ENCODE results near the gene TIMD4. TPM values are rescaled to one million over a fixed set of nuclear protein-coding genes. Genes with fewer than 3 reads are reported as not detected.
A peak's percentile ranks its signal among the peaks of the same experiment; 100 is the strongest.
"Not testable (repeated sequence)": the region's sequence is repeated elsewhere in the genome, so short reads cannot be mapped to it uniquely, and the experiment has no call there.

The TIMD4 gene
- total RNA-seq, 2 donors from 2014 or later: 1.2 to 7.5 TPM

DNA sequence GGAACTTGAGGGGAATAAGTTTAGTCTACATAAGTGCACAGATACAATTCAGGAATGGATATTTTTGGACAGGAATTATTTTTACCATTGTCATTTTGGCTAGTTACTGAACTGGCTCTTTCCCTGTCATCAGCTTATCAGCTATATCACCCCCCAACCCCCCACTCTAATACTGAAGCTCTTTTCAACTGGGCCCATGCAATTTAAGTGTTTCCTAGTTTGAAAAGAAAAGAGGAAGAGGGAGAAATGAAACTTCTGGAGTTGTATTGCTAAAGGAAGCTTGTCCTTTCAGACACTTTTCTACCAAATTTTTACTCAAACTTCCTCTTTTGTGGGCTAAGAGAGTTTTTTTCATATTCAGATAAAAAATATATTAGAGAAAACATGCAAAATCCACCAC is 18.5 kb upstream of the TIMD4 start:
- Histone ChIP-seq H3K4me1 (replicated peaks) (no peaks in the 10 kb centered on the region), H3K27ac (no peak overlapping the region), H3K9me3 (no peaks in the 10 kb centered on the region), H3K27me3 (replicated peaks; ENCODE audit: insufficient read depth) (no peaks in the 10 kb centered on the region), H3K4me3 (no peak overlapping the region), H3K36me3 (no peaks in the 10 kb centered on the region)
- intact Hi-C loops (cut with DNase I): no loop called here
- no peak for DNase-seq (ENCODE audit: low spot score)
- TF ChIP-seq POLR2AphosphoS5 (IDR thresholded peaks at IDR 0.05): no peak
- TF ChIP-seq, protein P1, sequence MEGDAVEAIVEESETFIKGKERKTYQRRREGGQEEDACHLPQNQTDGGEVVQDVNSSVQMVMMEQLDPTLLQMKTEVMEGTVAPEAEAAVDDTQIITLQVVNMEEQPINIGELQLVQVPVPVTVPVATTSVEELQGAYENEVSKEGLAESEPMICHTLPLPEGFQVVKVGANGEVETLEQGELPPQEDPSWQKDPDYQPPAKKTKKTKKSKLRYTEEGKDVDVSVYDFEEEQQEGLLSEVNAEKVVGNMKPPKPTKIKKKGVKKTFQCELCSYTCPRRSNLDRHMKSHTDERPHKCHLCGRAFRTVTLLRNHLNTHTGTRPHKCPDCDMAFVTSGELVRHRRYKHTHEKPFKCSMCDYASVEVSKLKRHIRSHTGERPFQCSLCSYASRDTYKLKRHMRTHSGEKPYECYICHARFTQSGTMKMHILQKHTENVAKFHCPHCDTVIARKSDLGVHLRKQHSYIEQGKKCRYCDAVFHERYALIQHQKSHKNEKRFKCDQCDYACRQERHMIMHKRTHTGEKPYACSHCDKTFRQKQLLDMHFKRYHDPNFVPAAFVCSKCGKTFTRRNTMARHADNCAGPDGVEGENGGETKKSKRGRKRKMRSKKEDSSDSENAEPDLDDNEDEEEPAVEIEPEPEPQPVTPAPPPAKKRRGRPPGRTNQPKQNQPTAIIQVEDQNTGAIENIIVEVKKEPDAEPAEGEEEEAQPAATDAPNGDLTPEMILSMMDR (IDR thresholded peaks at IDR 0.05): no peak
- no peak for TF ChIP-seq POLR2A (IDR thresholded peaks at IDR 0.05)

DNA sequence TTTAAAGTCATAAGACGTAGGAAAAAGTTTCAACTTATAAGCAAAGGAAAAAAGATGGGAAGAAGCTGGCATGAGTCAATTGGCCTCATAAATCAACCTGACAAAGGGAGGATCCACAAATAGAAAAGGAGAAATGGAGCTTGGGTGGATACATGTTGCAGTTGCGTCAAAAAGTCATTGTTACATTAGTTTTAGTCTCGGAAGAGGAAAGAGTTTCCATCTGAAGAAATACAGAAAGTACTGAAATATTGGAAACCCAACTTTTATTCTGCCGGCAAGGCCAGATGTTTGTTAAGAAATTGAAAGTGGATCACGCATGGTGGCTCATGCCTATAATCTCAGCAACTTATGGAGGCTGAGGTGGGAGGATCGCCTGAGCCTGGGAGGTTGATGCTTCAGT is 11.3 kb upstream of the TIMD4 start:
- Histone ChIP-seq H3K36me3 (no peaks in the 10 kb centered on the region), H3K4me1 (replicated peaks) (peaks cover 5% of the 10 kb centered on the region), H3K27me3 (replicated peaks; ENCODE audit: insufficient read depth) (no peaks in the 10 kb centered on the region), H3K27ac (no peak overlapping the region), H3K9me3 (no peaks in the 10 kb centered on the region), H3K4me3 (no peak overlapping the region)
- intact Hi-C loops (cut with DNase I): no loop called here
- WGBS: 72% methylated on average over 6 of the region's 6 CpGs
- no peak for DNase-seq (ENCODE audit: low spot score)
- TF ChIP-seq, protein P1 (IDR thresholded peaks at IDR 0.05): no peak
- TF ChIP-seq POLR2A (IDR thresholded peaks at IDR 0.05): no peak
- no peak for TF ChIP-seq POLR2AphosphoS5 (IDR thresholded peaks at IDR 0.05)

DNA sequence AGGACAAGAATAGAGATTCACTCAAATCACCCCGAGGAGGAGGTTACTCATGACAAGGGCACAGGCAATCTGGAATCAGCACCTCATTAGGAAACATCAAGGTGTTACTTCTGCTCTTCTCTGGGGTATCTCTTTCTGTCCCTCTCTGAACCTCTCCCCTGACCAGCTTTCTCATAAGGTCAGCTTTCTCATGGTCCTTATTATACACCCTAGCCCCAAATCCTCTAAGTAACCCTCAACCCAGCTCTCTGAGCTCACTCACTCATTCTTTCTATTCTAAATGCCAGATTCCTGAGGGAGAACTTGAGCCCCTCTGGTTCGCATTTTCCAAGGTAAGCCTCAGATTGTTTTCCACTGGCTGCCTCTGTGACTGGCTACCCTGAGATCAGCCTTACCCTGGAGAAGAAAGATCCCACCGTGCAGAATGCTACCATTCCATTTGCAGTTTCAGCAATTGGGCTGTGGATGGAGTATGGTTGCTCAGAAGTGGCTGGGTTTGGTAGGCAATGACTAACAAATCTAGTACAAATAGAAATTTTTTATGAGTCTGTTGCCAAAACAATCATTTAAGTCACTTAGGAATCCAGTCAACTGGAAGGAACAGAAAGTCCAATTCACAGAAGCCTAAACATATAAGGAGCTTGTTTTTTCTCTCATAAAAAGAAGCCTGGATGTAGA is 9.0 kb upstream of the TIMD4 start:
- H3K27ac ChIP-seq: peak overlapping the region; percentile 4 to 56
- peak; percentile 12 for DNase-seq (ENCODE audit: low spot score)

DNA sequence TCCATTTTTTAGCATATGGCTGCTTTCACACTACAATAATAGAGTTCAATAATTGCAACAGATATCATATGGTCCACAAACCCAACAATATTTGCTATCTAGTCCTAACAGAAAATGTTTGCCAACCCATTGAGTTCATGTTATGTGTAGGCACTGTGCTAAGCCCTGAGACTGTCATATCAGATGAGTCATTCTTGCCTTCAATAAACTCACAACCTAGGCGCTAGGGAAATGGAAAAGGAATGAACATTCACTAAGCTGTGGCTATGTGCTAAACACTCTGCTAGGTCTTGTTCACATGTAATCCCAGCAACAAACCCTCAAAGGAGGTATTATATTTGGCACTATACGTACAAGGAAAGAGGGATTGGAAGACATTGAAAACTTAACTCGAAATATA is 8.4 kb upstream of the TIMD4 start:
- Histone ChIP-seq H3K9me3 (no peaks in the 10 kb centered on the region), H3K36me3 (no peaks in the 10 kb centered on the region), H3K4me3 (no peak overlapping the region), H3K4me1 (replicated peaks) (peaks cover 5% of the 10 kb centered on the region), H3K27me3 (replicated peaks; ENCODE audit: insufficient read depth) (no peaks in the 10 kb centered on the region), H3K27ac (peak overlapping the region in 1 of 2 donors; percentile 56)
- TF ChIP-seq, protein P1 (IDR thresholded peaks at IDR 0.05): no peak
- TF ChIP-seq POLR2AphosphoS5 (IDR thresholded peaks at IDR 0.05): no peak
- TF ChIP-seq POLR2A (IDR thresholded peaks at IDR 0.05): no peak
- 89% methylated on average over 3 of the region's 3 CpGs for WGBS
- no peak for DNase-seq (ENCODE audit: low spot score)
- intact Hi-C loops (cut with DNase I): no loop called here

More for the DNA sequence above, 9.0 kb upstream of the TIMD4 start:
- no peaks in the 10 kb centered on the region for H3K9me3 ChIP-seq
- TF ChIP-seq POLR2AphosphoS5 (IDR thresholded peaks at IDR 0.05) (peak; percentile 49), POLR2A (IDR thresholded peaks at IDR 0.05) (no peak)
- H3K27me3 ChIP-seq (replicated peaks; ENCODE audit: insufficient read depth): no peaks in the 10 kb centered on the region
- WGBS: 73% methylated on average over 3 of the region's 3 CpGs
- intact Hi-C loops (cut with DNase I): no loop called here
- no peaks in the 10 kb centered on the region for H3K36me3 ChIP-seq
- no peak overlapping the region for H3K4me3 ChIP-seq
- H3K4me1 ChIP-seq (replicated peaks): peaks cover 5% of the 10 kb centered on the region

DNA sequence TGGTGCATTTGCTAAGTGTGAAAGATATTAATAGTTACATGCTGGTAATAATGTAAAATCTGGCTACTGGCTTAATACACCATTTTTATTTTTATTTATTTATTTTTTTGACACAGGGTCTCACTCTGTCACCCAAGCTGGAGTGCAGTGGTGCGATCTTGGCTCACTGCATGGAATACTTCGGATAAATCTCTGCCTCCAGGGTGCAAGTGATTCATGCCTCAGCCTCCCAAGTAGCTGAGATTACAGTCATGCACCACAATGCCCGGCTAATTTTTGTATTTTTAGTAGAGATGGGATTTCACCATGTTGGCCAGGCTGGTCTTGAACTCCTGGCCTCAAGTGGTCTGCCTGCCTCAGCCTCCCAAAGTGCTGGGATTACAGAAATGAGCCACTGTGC is 4.4 kb upstream of the TIMD4 start:
- H3K4me3 ChIP-seq; H3K4me1 ChIP-seq (replicated peaks); H3K36me3 ChIP-seq; intact Hi-C loops (cut with DNase I); H3K27ac ChIP-seq; H3K27me3 ChIP-seq (replicated peaks; ENCODE audit: insufficient read depth); DNase-seq (ENCODE audit: low spot score); H3K9me3 ChIP-seq: not testable (repeated sequence)
- 94% methylated on average over 3 of the region's 3 CpGs for WGBS

DNA sequence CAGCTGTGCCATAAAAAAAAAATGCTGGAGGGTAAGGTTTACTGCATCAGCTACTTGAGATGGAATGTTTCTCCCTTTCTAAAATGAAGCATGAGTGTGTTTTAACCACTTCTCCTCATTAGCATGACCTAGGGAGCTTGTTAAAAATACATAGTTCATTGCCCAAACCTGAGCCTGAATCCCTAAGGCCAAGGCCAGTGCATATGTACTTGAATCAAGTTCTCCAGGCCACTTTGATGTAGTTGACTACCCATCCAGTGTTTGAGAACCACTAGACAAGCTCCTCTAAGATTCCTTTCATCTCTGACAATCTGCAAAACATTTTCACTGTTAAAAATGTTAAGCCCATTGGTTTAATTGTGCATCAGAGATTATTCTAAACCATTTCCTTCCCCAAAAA is 6.7 kb downstream of the TIMD4 start:
- Histone ChIP-seq H3K27ac (no peak overlapping the region), H3K27me3 (replicated peaks; ENCODE audit: insufficient read depth) (no peaks in the 10 kb centered on the region), H3K9me3 (no peaks in the 10 kb centered on the region), H3K36me3 (no peaks in the 10 kb centered on the region), H3K4me1 (replicated peaks) (no peaks in the 10 kb centered on the region), H3K4me3 (no peak overlapping the region)
- DNase-seq (ENCODE audit: low spot score): no peak
- intact Hi-C loops (cut with DNase I): no loop called here
- TF ChIP-seq POLR2A (IDR thresholded peaks at IDR 0.05) (no peak), POLR2AphosphoS5 (IDR thresholded peaks at IDR 0.05) (no peak)
- TF ChIP-seq, protein P1 (IDR thresholded peaks at IDR 0.05): no peak

Data from prostate gland (tissue), 2 donors.